Tibial artery (tissue), 4 donors: Measurements from ENCODE around the gene RC3H2.

Experiments
- DNase-seq, 2 donors: peaks; one replicate each; pipeline ENCODE4 v3.0.0-alpha.2; 2019
- H3K27ac ChIP-seq, 2 donors: fragments of 200-600 bp; sonication (generic) in 1 of 2; 1 replicate in 1 of 2; 2 replicates in 1 of 2; pipeline ENCODE4 v1.5.1; 2018 to 2019; ENCODE audit warnings: mild to moderate bottlenecking in 1 of 2
- H3K27me3 ChIP-seq, 2 donors: fragments of 200-600 bp; sonication (generic) in 1 of 2; one replicate each; pipeline versions ENCODE4 v1.5.1 to v1.6.0; 2016 to 2019
- H3K36me3 ChIP-seq, 3 donors: fragments of 200-600 bp; sonication (generic) in 2 of 3; one replicate each; pipeline ENCODE4 v1.5.1; 2016 to 2019; ENCODE audit warnings: mild to moderate bottlenecking in 2 of 3
- H3K4me1 ChIP-seq, 4 donors: fragments of 200-600 bp; sonication (generic) in 2 of 4; 1 replicate in 3 of 4; 2 replicates in 1 of 4; pipeline ENCODE4 v1.5.1; 2016 to 2019
- H3K4me3 ChIP-seq, 2 donors: fragments of 200-600 bp; sonication (generic) in 1 of 2; 1 replicate in 1 of 2; 2 replicates in 1 of 2; pipeline ENCODE4 v1.5.1; 2018 to 2019; ENCODE audit warnings: mild to moderate bottlenecking in 2 of 2
- H3K9me3 ChIP-seq, 3 donors: fragments of 200-600 bp; sonication (generic) in 1 of 3; one replicate each; pipeline ENCODE4 v1.5.1; 2016 to 2019
- intact Hi-C: fragments of 100-400 bp; cut with DNase I; formaldehyde crosslinking; loops from one replicate; pipeline ENCODE4 v1.15.0; 2023; ENCODE audit warnings: low total_unique reads
- TF ChIP-seq, protein P1 (sequence below), 2 experiments: fragments of 200-600 bp in 1 of 2; fragments of 450-650 bp in 1 of 2; IDR thresholded peaks; one replicate each; pipeline ENCODE4 v1.5.1; 2017 to 2019; ENCODE audit warnings: antibody characterized with exemption in 2 of 2, mild to moderate bottlenecking in 1 of 2, moderate library complexity in 1 of 2

The RC3H2 gene

DNA sequence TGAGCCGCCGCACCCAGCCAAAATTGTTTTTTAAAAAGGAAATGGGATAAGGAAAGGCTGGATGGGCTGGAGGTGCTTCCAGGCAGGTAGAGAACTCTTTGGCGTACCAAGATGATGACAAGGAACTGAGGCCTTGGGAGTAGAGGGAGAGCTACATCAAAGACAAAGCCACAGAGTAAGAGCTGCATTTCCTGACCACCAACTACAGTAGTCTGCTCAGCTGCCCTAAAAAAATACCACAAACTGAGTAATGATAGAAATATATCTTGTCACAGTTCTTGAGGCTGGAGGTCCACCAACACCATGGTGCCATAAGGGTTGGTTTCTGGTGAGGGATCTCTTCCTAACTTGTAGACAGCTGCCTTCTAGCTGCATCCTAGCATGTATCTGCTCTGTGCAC lies 97.0 kb downstream of the RC3H2 start:
- intact Hi-C loops: no loop called here
- H3K4me1 ChIP-seq: no peaks in the 10 kb centered on the region
- no peaks in the 10 kb centered on the region for H3K36me3 ChIP-seq
- no peaks in the 10 kb centered on the region for H3K27me3 ChIP-seq
- H3K9me3 ChIP-seq: no peaks in the 10 kb centered on the region
- H3K4me3 ChIP-seq: no peak overlapping the region
- no peak overlapping the region for H3K27ac ChIP-seq
- DNase-seq: no peak
- TF ChIP-seq, protein P1, sequence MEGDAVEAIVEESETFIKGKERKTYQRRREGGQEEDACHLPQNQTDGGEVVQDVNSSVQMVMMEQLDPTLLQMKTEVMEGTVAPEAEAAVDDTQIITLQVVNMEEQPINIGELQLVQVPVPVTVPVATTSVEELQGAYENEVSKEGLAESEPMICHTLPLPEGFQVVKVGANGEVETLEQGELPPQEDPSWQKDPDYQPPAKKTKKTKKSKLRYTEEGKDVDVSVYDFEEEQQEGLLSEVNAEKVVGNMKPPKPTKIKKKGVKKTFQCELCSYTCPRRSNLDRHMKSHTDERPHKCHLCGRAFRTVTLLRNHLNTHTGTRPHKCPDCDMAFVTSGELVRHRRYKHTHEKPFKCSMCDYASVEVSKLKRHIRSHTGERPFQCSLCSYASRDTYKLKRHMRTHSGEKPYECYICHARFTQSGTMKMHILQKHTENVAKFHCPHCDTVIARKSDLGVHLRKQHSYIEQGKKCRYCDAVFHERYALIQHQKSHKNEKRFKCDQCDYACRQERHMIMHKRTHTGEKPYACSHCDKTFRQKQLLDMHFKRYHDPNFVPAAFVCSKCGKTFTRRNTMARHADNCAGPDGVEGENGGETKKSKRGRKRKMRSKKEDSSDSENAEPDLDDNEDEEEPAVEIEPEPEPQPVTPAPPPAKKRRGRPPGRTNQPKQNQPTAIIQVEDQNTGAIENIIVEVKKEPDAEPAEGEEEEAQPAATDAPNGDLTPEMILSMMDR (IDR thresholded peaks at IDR 0.05): no peak

DNA sequence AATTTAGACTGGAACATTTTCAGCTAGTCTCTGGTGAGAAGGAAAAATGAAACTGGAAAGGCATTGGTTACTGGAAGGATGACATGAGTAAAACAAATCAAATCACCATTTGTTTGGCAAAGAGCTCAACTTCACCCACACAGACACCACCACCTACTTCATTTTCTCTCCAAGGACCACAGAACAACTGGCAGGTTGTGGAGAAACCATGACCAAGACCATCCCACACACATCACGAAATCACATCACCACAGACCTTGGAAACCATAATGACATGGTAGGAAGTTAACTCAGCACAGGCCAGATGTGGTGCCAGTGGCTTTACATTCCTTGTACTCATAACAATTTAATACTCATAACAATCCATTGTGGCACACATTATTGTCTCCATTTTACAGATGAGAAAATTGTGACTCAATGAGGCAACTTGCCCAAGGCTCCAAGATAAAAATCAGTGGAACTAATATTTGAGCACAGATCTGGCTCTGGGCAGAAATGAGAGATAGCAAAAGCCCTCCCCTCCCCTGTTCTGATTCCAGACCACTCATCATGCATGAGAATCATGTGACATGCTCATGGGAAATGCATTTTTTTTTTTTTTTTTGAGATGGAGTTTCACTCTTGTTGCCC lies 97.8 kb downstream of the RC3H2 start:
- Histone ChIP-seq H3K4me3 (no peak overlapping the region), H3K27ac (no peak overlapping the region), H3K4me1 (no peaks in the 10 kb centered on the region), H3K36me3 (no peaks in the 10 kb centered on the region), H3K27me3 (no peaks in the 10 kb centered on the region), H3K9me3 (no peaks in the 10 kb centered on the region)
- intact Hi-C loops: no loop called here
- no peak for DNase-seq
- TF ChIP-seq, protein P1 (IDR thresholded peaks at IDR 0.05): no peak

DNA sequence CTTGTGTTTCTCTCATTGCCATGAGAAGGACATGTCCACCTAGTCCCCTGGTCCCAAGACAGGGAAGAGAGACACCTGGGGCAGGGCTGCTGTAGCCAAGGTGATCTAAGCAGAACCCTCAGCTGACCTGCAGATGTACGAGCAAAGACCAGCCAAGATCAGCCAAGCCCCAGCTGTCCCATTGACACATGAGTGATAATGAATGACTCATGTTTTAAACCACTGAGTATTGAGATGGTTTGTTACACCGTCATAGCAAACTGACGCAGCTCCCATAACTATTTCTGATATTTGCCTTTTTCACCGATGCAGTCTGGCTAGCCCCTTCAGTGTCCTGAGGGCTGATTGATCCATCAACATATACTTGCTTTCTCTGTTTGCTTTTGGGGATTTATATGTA lies 98.5 kb downstream of the RC3H2 start:
- Histone ChIP-seq H3K4me1 (no peaks in the 10 kb centered on the region), H3K27ac (no peak overlapping the region), H3K4me3 (no peak overlapping the region), H3K27me3 (no peaks in the 10 kb centered on the region), H3K36me3 (no peaks in the 10 kb centered on the region), H3K9me3 (no peaks in the 10 kb centered on the region)
- intact Hi-C loops: no loop called here
- no peak for DNase-seq
- TF ChIP-seq, protein P1 (IDR thresholded peaks at IDR 0.05): no peak

DNA sequence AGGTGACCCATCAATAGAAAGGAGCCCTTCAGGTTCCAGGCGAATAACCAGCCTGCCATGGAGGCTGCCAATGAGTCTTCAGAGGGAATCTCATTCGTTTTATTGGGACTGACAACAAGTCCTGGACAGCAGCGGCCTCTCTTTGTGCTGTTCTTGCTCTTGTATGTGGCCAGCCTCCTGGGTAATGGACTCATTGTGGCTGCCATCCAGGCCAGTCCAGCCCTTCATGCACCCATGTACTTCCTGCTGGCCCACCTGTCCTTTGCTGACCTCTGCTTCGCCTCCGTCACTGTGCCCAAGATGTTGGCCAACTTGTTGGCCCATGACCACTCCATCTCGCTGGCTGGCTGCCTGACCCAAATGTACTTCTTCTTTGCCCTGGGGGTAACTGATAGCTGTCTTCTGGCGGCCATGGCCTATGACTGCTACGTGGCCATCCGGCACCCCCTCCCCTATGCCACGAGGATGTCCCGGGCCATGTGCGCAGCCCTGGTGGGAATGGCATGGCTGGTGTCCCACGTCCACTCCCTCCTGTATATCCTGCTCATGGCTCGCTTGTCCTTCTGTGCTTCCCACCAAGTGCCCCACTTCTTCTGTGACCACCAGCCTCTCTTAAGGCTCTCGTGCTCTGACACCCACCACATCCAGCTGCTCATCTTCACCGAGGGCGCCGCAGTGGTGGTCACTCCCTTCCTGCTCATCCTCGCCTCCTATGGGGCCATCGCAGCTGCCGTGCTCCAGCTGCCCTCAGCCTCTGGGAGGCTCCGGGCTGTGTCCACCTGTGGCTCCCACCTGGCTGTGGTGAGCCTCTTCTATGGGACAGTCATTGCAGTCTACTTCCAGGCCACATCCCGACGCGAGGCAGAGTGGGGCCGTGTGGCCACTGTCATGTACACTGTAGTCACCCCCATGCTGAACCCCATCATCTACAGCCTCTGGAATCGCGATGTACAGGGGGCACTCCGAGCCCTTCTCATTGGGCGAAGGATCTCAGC lies 104.8 kb downstream of the RC3H2 start, which contains the start of gene OR1K1:
Gene OR1K1, plus strand, starts transcription at position 58 of the 995 bp plus-strand sequence. Its CDS starts 0 bp downstream, at position 58.
- Histone ChIP-seq H3K4me1 (no peaks in the 10 kb centered on the region), H3K27me3 (no peaks in the 10 kb centered on the region), H3K36me3 (no peaks in the 10 kb centered on the region), H3K9me3 (no peaks in the 10 kb centered on the region), H3K27ac (no peak within 1 kb of the TSS), H3K4me3 (no peak within 1 kb of the TSS)
- no peak for DNase-seq
- TF ChIP-seq, protein P1 (IDR thresholded peaks at IDR 0.05): no peak
- intact Hi-C loops: no loop called here

DNA sequence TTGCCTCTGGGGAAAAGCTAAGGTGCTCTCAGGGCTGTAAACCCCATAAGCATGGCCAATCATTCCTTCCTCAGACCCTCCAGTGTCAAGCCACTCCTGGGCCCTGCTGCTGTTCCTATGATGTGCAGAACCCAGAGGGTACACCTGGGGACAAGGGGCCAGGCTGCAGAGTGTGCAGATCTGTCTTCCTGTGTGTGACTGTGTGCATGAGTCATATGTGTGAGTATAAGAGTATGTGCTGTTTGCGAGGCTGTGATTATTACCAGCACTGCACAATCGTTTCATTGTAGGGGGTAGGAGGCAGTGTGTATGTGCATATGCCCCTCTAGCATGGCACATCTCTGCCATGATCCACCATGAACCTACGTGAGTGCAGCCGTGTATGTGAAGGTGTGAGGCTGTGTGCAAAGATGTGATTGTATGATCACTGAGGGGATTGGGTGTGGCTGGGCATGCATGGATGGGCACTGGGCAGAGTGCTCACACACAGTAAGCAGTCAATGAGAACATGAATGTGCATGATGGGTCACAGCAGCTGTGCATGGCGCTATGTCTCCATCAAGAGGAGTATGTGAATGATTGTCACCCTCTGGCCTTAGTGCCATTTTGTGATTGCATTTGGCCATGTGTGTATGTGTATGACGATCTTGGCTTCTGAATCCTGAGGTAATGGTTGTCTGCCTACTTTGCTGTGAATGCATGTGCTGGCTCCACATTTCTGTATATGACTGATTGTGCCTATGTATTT lies 107.7 kb downstream of the RC3H2 start:
- no peaks in the 10 kb centered on the region for H3K36me3 ChIP-seq
- intact Hi-C loops: no loop called here
- no peaks in the 10 kb centered on the region for H3K9me3 ChIP-seq
- TF ChIP-seq, protein P1 (IDR thresholded peaks at IDR 0.05): no peak
- DNase-seq: no peak
- H3K27me3 ChIP-seq: no peaks in the 10 kb centered on the region
- no peaks in the 10 kb centered on the region for H3K4me1 ChIP-seq
- H3K4me3 ChIP-seq: no peak overlapping the region
- no peak overlapping the region for H3K27ac ChIP-seq
